Measurements from ENCODE around the gene NT5DC4. TPM values are rescaled to one million over a fixed set of nuclear protein-coding genes. Genes with fewer than 3 reads are reported as not detected.

The NT5DC4 gene
- total RNA-seq, 4 donors from 2014 or later, result not detected

- Histone ChIP-seq H3K27ac (no peak overlapping the region), H3K4me1 (no peaks in the 10 kb centered on the region), H3K27me3 (no peaks in the 10 kb centered on the region), H3K4me3 (no peak overlapping the region), H3K9me3 (no peaks in the 10 kb centered on the region), H3K36me3 (no peaks in the 10 kb centered on the region)
- TF ChIP-seq, protein P1, sequence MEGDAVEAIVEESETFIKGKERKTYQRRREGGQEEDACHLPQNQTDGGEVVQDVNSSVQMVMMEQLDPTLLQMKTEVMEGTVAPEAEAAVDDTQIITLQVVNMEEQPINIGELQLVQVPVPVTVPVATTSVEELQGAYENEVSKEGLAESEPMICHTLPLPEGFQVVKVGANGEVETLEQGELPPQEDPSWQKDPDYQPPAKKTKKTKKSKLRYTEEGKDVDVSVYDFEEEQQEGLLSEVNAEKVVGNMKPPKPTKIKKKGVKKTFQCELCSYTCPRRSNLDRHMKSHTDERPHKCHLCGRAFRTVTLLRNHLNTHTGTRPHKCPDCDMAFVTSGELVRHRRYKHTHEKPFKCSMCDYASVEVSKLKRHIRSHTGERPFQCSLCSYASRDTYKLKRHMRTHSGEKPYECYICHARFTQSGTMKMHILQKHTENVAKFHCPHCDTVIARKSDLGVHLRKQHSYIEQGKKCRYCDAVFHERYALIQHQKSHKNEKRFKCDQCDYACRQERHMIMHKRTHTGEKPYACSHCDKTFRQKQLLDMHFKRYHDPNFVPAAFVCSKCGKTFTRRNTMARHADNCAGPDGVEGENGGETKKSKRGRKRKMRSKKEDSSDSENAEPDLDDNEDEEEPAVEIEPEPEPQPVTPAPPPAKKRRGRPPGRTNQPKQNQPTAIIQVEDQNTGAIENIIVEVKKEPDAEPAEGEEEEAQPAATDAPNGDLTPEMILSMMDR (IDR thresholded peaks at IDR 0.05), result no peak
- no peak for TF ChIP-seq POLR2A (IDR thresholded peaks at IDR 0.05)
- intact Hi-C loops (cut with DNase I; ENCODE audit: low total_unique reads), result no loop called here
- no peak for DNase-seq
Measured at GRCh38 chr2:112782234-112782799, 61.5 kb downstream of the NT5DC4 start.

DNA sequence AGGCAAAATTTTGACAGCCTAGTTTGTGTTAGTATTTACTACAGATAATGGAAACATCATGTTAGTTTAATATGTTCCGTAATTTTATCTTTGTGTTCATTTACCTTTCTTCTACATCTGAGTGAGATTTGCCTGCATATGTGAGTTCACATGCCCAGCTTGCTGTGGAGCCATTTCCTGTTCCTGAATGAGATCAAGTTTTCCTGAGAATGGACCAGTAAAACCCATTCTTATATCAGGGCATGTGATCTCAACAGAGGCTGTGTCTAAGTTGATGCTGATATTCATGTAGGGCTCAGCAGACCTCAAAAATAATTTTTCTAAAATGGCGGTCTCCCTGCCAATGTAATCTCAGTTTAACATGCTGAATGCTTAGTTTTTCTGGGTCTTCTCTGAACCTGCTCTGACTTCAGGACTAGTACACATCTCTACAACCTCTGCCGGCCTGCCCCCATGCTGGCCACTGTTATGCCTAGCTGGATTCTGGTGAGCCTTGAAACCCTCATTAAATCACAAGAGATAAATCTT, 62.4 kb downstream of the NT5DC4 start:
- Histone ChIP-seq H3K4me3 (no peak overlapping the region), H3K27me3 (no peaks in the 10 kb centered on the region), H3K4me1 (no peaks in the 10 kb centered on the region), H3K36me3 (no peaks in the 10 kb centered on the region), H3K27ac (no peak overlapping the region), H3K9me3 (no peaks in the 10 kb centered on the region)
- no peak for DNase-seq
- TF ChIP-seq, protein P1 (IDR thresholded peaks at IDR 0.05), result no peak
- no peak for TF ChIP-seq POLR2A (IDR thresholded peaks at IDR 0.05)
- intact Hi-C loops (cut with DNase I; ENCODE audit: low total_unique reads), result no loop called here

DNA sequence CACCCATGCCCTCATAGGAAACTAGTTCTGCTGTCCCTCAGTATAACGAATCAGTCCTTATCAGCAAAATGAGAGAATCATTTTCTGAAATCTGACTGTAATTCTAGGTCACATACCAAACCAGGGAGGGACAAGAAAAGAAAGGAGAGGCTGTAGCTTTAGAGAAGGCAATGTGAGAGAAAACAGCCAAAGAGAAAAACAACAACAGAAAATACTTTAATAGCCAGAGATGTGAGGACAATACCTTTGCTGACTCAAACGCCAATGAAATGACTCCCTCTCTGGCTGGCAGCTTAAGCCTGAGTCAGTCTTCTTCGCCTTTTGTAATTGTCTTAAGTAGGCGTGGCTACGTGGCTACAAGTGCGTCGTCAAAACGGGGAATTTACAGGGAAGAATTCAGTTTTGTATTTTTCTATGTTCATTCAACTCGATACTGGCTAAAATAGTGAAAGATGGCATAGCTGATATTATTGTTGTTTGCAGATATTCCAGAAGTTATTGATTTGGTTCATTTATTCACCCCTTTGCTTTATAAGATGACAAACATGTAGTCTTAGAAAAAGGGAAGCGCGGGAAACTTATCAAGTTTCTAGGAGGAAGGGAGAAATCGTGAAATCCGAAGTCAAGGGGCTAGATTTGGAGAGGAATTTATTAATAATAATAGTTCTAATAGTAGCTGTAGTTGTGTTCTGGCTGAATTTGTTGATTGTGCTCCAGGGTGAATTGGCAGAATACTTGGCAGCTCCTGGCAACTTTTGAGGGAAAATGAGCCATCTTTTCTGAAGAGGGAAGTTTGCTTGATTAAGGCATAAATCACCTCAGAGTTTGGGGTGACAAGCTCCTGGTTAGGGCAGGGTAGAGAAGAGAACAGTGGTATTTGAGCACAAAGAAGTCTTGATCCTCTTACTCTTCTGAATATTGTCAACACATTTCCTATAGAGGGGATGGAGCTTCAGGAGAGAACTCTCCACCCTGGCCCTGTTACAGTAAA, 63.7 kb downstream of the NT5DC4 start, which contains the start of gene IL1A:
TSS of gene IL1A (minus strand) at position 295 of the 991 bp plus-strand sequence. CDS start 723 bp downstream, outside the sequence.
- Histone ChIP-seq H3K4me3 (no peak within 1 kb of the TSS), H3K4me1 (no peaks in the 10 kb centered on the region), H3K27ac (no peak within 1 kb of the TSS), H3K27me3 (no peaks in the 10 kb centered on the region), H3K36me3 (no peaks in the 10 kb centered on the region), H3K9me3 (no peaks in the 10 kb centered on the region)
- no peak for DNase-seq
- TF ChIP-seq, protein P1 (IDR thresholded peaks at IDR 0.05), result no peak
- TF ChIP-seq POLR2A (IDR thresholded peaks at IDR 0.05), result no peak
- intact Hi-C loops (cut with DNase I; ENCODE audit: low total_unique reads), result no loop called here

GRCh38 chr2:112787294-112787693, 66.5 kb downstream of the NT5DC4 start:
- no peak for DNase-seq
- intact Hi-C loops (cut with DNase I; ENCODE audit: low total_unique reads), result no loop called here
- Histone ChIP-seq H3K4me3 (no peak overlapping the region), H3K4me1 (no peaks in the 10 kb centered on the region), H3K27ac (no peak overlapping the region), H3K36me3 (no peaks in the 10 kb centered on the region), H3K9me3 (no peaks in the 10 kb centered on the region), H3K27me3 (no peaks in the 10 kb centered on the region)
- no peak for TF ChIP-seq POLR2A (IDR thresholded peaks at IDR 0.05)
- TF ChIP-seq, protein P1 (IDR thresholded peaks at IDR 0.05), result no peak

All from uterus (tissue), 4 donors.